GM21717 (cell line): ENCODE data around the gene CRB2.

ENCODE experiments used
- ATAC-seq: cut with Tn5 transposase; IDR thresholded peaks from one replicate; pipeline ENCODE4 v1.9.1; 2021; ENCODE audit warnings: mild to moderate bottlenecking, moderate library complexity; ENCODE audit not compliant: unreplicated experiment

Gene CRB2

GRCh38 chr9:123377211-123377971 lies 21.4 kb downstream of the CRB2 start:
- ATAC-seq: no peak

GRCh38 chr9:123378025-123378424 lies 22.0 kb downstream of the CRB2 start:
- no peak for ATAC-seq

- no peak for ATAC-seq
Observed at GRCh38 chr9:123378956-123379660, 23.1 kb downstream of the CRB2 start.

- ATAC-seq: no peak
Observed at GRCh38 chr9:123380852-123381705, 25.1 kb downstream of the CRB2 start.

GRCh38 chr9:123382653-123383511 lies 26.9 kb downstream of the CRB2 start:
- no peak for ATAC-seq

GRCh38 chr9:123383512-123384170 lies 27.6 kb downstream of the CRB2 start:
- no peak for ATAC-seq

- no peak for ATAC-seq
Observed at GRCh38 chr9:123387686-123388085, 31.7 kb downstream of the CRB2 start.

- ATAC-seq: no peak
Observed at GRCh38 chr9:123389070-123389469, 33.1 kb downstream of the CRB2 start.

GRCh38 chr9:123389698-123390097 lies 33.7 kb downstream of the CRB2 start:
- ATAC-seq: no peak

- ATAC-seq: no peak
Observed at GRCh38 chr9:123390337-123391135, 34.5 kb downstream of the CRB2 start.

GRCh38 chr9:123391233-123391632 lies 35.2 kb downstream of the CRB2 start:
- no peak for ATAC-seq

- no peak for ATAC-seq
Observed at GRCh38 chr9:123391946-123392345, 35.9 kb downstream of the CRB2 start.

- ATAC-seq: no peak
Observed at GRCh38 chr9:123392802-123393201, 36.8 kb downstream of the CRB2 start.

- ATAC-seq: no peak
Observed at GRCh38 chr9:123394291-123395235, 38.6 kb downstream of the CRB2 start.

GRCh38 chr9:123395276-123395688 lies 39.3 kb downstream of the CRB2 start:
- ATAC-seq: no peak

- no peak for ATAC-seq
Observed at GRCh38 chr9:123395689-123396511, 39.9 kb downstream of the CRB2 start.

- no peak for ATAC-seq
Observed at GRCh38 chr9:123397975-123398374, 42.0 kb downstream of the CRB2 start.
